NCI-H2227 treated with DMSO at 0.1 percent for 48 hours (cell line): ENCODE data around the gene ANKRD7.

Source experiments
- DNase-seq: peaks from one replicate; lab custom pipeline; 2025; lab: John Stamatoyannopoulos, UW

The ANKRD7 gene, protein sequence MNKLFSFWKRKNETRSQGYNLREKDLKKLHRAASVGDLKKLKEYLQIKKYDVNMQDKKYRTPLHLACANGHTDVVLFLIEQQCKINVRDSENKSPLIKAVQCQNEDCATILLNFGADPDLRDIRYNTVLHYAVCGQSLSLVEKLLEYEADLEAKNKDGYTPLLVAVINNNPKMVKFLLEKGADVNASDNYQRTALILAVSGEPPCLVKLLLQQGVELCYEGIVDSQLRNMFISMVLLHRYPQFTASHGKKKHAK

DNA sequence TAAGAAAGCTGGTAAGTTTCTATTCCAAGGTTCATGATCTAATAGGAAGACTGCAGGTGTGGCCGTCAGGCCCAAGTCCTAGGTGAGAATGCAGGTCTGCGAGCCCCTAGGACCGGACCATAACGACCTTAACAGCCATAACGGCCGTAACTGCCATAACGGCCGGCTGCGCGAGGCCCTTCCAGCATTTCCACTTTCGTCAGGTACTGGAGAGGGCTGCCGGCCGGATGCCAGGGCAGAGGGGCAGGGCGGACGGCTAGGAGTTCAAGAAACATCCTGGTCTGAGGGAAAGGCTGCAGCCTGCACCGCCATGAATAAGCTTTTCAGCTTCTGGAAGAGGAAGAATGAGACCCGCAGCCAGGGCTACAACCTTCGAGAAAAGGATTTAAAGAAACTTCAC is at the start of gene ANKRD7:
Gene ANKRD7 (plus strand): TSS at position 184 of the 400 bp plus-strand sequence. CDS start 127 bp downstream, at position 311.
- DNase-seq: no peak

DNA sequence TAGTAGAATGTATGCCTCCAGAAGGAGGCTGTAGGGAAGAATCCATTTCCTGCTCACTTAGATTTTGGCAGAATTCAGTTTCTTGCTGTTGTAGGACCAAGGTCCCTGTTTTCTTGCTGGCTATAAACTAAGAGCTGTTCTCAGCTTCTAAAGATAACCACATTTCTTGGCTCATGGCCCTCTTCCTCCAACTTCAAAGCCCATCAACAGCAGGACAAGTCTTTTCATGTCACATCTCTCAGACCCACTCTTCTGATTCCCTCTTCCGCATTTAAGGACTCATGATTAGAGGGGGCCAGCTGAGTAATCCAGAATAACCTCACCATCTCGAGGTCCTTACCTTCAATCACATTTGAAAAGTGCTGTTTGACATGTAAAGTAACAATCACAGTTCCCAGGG is 48.8 kb upstream of the ANKRD7 start:
- no peak for DNase-seq

DNA sequence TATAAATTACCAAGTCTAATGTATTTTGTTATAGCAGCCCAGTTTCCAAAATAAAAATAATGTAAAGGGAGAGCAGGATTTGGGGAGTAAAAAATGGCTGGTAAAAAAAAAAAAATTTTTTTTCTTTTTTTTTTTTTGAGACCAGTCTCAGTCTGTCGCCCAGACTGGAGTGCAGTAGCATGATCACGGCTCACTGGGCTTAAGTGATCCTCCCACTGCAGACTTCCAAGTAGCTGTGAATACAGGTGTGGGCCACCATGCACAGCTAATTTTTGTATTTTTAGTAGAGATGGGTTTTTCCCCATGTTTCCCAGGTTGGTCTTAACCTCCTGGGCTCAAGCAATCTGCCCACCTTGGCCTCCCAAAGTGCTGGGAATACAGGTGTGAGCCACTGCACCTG is 45.3 kb upstream of the ANKRD7 start:
- no peak for DNase-seq

DNA sequence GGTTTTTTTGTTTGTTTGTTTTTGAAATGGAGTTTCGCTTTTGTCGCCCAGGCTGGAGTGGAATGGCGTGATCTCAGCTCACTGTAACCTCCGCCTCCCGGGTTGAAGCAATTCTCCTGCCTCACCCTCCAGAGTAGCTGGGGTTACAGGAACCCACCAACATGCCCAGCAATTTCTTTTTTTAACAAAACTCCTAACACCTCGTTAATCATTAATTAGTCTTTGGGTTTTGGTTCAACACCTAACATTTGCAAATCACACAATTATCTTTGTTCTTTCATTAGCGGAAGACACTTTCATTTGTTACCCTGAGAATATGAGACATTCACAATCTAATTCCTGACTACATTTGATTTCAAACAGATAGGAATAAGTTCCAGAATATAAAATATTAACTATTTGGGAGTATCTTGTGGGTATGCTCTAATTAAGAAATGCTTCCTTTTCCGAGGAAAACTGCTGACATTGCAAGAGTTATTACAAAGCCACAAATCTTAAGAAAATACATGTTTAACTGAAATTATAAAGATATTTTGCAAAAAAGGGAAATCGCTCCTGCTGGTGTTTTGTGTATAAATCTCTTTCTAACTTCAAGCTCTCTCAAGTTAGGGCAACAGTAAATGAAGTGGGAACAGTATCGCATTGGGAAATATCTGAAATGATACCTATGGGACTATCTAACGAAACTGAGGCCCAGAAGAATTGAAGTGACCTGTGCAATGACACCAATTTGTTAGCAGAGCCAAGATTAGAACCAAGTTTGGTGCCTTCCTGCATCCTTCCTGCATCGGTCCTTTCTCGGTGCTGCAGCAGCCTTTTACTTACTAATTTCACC is 41.7 kb upstream of the ANKRD7 start:
- peak; percentile 45 for DNase-seq

DNA sequence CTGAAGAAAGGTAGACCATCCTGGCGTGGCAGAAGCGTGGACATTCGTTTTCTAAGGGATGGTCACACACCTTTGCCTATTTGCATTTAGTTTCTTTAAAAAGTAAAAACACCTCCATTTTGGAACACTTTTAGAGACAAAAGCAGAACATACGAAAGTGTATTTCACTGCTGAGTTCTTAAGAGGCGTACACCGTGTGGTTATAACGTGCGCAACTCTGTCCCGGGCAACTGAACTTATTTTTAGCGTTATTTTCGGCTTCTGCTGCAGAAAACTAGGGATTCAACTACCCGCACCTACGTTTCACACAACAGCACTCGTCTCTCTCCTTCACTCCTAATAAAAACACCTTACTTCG is 41.1 kb upstream of the ANKRD7 start:
- DNase-seq: no peak

DNA sequence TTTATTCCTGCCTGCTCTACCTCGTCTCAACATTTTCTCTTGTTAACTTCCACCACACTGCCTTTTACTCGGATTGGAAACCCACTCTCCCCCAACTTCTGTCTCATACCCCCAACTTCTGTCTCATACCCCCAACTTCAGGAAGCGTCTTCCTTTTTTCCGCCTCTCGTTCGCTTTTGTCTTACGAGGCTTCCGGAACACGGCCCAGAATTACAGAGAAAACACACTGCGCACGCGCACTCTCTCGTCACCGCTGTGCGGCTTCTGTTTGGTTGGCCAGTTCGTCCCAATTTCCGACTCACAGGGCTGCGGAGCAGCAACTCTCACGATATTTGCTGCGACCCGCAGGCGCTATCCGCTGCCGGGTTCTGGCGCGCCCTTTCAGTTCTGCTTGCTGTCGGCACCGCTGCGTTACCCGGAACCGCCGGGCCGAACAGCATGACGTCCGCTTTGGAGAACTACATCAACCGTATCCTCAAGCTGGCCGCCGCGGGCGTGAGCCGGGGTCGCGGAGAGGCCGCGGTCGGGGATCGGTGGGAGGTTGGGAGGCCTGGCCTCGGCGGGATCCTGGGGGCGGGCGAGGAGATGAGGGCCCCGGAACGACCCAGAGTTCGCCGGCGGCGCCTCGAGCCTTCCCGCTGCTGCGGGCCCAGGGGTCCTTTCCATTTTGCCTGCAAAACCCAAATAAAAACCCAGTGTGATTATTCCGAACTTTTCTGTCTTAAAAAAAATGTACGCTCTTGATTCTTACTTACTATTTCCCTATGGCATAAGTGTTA is 40.5 kb upstream of the ANKRD7 start, which contains the start of gene LSM8:
Gene LSM8 (plus strand): TSS at position 379 of the 779 bp plus-strand sequence. CDS start 60 bp downstream, at position 439.
- DNase-seq: peak; percentile 99

DNA sequence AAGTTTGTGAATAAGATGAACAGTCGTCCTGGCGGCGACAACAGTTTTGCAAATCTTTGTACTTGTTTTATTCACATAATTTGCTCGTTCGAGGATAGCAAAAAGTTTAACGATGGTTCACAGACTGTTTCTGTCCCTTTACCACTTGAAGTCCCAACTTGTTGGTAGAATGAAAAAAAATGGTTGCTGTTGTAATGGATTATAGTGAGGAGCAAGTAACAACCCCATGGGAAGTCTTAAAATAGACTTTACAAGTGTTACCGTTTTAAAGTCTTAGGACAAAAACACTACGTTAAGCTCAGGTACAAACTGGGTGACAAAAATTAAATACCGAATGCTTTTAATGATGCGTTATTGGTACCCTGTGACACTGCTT is 40.0 kb upstream of the ANKRD7 start:
- DNase-seq: no peak

DNA sequence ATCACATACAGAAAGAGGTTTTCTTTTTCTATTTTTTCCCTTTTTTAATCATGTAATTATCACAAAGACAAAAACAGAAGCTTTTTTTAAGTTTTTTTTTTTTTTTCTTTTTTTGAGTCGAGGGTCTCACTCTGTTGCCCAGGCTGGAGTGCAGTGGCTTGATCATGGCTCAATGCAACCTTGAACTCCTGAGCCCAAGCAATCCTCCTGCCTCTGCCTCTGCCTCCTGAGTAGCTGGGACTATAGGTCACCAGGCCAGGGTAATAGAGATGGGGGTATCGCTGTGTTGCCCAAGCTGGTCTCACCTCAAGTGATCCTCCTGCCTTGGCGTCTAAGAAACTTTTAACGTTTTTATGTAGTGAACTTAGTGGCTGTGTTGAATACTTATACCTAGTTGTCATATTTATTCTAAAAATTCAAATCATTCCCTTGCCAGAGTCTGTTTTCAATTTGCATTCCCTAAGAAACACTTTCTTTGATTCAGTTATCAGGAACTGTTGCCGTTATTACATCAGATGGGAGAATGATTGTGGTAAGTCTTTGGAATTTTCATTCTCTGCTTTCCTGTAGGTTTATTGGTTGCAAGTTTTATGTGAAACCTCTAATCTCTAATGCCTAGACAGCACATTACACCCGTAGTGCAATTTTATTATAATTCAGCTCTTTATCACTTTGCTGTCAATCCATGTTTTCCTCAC is 39.2 kb upstream of the ANKRD7 start:
- no peak for DNase-seq

DNA sequence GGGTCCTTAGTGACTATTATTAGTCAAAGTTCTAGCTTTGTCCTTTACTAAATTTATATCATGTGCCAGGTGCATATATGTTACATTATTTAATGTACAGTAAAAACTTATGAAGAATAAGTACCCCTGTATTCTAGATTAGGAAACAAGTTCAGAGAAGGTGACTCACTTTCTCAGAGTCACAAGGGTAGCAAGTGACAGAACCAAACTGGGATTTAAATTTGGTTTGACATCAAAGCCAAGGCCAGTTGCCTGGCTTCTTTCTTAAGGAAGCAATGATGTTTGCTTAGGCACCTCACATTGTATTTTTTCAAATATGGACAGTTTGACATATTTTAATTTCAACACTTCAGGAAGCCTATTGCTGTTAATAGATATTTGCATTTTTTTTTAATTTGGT is 38.0 kb upstream of the ANKRD7 start:
- no peak for DNase-seq

DNA sequence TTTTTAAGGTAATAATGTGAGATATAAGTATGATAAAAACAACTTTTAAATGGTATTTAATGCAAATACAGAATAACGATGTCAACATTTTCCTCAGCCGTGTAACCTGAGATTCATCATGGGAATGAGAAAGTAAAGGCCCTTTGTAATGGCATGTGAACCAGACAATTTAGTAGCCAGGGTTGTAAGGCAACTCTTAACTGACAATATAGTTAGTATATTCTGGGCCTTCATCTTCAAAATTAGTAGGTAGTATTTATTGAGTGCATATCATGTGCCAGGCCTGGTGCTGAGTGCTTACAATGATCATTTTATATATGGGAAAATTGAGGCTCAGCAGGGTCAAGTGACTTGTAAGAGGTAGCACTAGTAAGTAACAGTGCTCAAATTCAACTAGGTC is 29.9 kb upstream of the ANKRD7 start:
- DNase-seq: no peak

DNA sequence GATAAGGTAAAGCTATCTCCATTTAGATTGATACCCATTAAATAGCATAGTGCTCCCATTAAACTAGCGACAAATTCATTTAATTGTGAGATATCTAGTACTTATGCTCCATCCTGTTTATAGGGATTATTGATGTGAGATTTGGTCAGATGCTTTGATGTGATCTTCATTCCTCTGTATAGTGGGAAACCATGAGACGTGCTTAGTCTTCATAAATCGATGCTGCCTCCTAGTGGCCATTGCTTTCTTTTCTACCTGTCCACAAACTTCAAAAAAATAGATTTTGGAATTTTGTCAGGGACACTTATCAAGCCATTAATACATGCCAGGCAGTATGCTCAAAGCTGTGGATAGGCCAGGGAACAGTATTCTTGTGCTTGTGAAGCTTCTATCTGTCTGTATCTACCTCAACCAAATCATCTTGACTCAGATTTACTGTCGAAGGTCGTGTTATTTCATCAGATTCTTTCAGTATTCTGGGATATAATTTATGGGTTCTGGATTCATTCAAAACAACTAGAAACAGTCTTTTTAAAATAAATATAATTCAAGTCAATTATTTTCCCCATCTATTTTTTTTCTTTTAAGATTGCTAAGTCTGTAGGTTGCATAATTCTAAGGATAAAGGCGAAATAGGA is 28.5 kb upstream of the ANKRD7 start:
- peak; percentile 69 for DNase-seq

DNA sequence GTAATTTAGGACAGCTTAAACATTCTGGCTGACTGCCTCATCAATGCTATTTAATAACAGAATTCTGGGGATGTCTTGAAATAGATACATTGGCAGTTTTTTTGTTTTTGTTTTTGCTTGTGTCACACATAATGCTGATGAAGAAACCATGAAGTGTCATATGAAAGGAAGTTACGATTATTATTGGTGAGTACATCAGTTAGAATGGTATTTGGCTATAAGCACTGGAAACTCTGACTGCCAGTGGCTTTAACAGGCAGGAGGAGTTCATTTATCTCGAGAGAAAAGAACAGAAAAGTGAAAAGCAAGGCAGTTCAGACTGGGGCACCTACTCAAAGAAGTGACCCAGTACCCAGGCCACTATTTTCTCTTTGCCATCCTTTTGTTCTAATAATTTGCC is 22.4 kb upstream of the ANKRD7 start:
- DNase-seq: no peak

DNA sequence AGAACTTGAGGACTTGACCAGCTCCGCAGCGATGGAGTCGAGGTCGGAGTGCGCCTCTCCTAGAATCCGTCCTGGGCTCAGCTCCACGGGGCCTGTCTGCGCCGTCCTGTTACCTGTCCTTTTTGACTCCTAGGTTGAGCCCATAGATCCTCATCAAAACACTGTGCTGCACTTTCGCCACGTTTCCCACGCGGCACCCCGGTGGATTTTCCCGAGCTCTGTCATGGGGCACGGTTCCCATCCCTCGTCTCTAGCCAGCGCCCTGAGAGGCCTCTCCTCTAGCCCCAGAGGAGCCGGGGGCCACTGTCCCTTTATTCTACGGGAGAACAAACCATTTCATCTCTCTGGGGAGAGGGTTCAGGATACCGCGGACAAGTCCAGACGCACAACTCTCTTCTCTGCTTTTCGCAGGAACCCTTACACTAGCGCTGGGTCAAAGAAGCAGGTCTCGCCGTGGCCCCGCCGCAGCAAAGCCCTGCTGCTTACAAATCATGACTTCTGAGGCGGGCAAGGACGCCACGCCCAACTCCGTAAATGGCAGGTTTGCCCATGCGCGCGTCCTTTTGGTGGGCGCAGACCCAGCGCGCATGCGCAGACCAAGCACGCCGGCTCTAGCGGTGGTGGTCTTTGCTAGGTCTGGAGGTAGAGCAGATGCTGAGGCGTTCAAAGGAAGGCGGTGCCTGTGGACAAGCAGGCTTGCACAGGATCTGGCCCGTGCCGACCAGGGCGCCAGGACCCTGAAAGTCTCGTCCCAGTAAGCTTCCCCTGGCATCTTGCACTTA is 10.3 kb upstream of the ANKRD7 start:
- peak; percentile 98 for DNase-seq

DNA sequence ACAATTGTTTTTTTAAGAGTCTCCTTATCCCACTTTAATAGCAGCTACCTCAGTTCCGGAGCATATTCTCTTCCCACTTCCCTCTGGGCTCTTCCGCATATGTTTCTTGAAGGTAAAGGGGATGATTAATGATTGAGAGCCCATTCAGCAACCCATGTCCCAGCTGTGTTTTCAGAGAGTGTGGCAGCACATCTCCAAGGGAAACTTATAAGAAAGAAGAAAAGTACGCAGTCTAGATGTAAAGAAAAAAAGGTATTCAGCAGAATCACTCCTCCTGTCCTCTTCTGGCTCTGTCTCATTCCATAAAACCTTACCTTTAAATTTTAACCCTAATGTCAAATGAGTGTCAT is 9.7 kb upstream of the ANKRD7 start:
- DNase-seq: no peak

DNA sequence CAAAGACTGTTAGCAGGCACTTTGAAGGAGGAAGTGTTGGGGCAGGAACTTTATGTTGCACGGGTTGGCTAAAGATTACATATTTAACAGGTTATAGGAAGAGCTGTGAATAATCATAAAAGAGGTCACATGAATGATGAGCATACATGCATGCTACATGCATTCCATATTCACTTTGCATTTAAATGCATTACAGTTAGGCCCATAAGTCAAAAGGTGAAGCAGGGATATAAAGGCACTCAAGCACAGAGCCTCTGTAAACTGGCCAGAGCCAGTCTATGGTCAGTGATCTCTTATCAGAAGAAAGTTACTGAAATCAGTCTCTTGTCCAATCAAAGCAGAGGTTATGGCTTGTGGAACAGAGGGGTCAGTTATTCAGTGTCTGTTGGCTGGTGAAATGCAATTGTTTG is 7.3 kb upstream of the ANKRD7 start:
- no peak for DNase-seq

DNA sequence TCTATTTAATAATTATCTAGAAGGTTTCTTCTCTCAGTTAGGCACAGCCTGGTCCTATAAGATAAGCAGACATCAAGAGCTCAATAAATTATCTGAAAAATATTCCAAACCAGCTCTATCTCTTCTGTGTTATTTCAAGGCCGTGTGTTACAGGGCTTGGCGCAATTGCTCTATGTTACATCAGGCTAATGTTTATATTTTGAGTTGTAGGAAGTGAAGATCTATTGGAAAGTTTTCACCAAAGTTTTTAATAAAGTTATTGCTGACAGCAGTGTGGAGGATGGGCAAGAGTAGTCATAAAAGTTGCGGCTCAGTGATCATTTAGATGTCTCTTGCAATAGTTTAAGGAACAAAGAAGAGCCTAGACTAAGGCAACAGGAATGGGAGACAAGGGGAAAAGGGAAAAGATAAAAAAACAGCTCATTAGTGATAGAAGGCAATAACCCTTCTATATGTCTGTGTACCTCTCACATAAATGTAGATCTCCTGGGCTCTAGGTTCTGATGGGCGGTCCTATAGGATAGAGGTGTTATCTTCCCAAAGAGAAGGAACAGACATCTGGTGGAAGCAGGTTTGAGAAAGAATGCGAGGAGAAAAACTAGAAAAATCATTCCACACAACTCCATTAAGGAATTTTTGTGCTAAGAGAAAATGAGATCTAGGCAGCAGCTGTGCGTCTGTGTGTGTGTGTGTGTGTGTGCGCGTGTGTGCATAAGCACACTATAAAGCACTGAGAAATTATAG is 5.9 kb upstream of the ANKRD7 start:
- DNase-seq: no peak

DNA sequence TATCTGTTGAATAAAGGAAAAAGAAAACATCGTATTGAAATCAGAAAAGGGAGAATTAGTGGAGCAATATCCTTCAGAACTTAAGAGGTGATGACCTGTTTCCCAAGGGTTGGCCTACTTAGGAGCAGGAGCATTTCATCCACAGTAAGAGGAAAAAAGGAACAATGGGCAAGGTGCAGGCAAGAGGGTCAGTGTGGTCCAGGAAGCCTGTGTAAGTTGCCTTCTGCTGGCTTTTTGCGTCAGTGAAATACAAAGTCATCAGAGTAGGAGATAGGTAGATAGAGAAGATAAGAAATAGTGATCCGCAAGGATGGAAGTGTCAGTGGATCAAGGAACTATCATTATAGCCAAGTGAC is 5.4 kb upstream of the ANKRD7 start:
- DNase-seq: no peak

DNA sequence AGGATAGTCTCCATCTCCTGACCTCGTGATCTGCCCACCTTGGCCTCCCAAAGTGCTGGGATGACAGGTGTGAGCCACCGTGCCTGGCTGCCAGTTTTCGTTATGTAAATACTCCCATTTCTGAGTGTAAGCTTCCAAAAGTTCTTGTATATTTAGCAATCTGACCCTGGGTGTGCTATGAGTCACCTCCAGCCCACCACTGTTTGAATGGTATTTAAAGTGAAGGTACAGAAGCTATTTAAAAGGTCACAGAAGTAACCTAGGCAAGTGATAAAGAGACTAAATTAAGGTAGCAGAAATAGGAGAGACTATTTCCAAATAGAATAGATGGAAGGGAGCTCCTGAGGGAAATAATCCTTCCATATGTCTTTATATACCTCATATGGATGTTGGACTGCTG is 3.9 kb upstream of the ANKRD7 start:
- no peak for DNase-seq

DNA sequence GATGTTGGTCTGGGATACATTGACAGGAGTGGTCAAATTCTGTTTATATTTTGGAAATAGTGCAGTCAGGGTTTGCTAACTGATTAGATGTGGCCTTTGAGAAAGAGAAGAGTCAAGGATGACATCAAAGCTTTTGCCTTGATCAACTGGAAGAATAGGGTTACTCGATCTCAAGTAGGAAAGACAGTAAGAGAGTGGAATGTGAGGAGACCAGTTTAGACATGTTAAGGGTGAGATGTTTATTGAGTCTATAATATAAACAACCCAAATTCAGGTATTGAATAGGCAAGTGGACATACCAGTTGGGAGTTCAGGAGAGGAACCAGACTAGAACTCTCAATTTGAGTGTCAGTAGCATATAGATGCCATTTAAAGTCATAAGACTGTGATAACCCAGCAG is 1.9 kb upstream of the ANKRD7 start:
- no peak for DNase-seq

DNA sequence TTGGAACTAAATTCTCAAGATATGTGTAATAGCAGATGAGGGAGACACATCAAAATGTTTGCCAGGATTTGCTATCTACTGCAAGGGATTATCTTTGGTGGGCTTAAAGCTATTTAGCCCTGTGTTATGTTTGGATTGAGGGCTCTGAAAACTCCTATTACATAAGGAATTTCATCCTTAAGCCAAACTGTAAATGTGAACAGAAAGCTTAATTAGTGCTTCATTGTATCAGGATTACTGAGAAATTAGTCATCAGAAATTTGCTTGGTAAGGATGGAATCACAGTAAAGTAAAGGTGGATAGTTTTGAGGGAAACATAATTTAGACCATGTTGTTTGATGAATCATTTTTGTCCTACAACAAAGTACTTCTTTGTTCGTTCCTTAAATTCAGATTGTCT is 8.3 kb downstream of the ANKRD7 start:
- no peak for DNase-seq
